Measurements from ENCODE around the gene RERE.

DNA sequence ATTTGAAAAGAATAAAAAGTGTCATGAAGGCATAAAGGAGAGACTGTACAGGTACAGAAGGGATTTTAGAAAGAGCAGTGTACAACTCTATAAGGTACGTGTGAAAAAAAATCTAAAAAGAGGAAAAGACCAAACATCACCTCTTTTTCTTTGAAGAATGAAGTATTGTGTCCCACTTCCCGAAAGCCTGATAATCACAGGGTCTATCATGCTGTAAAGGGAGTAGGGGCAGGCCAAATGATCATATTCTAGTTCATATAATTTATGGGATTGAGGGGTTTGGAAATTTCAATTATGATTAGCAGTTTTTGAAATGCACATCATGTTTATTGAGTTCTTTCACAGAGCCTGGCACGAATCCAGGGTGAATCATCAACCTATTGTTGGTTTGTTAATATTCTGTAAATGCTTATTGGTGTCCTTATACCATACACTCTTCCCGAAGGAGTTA lies 910 bp upstream of the RERE start:
- TF ChIP-seq POLR2AphosphoS5 (IDR thresholded peaks at IDR 0.05; ENCODE audit: low read depth, low read length) (no peak), ZFX (IDR thresholded peaks at IDR 0.05) (no peak), POLR2A (IDR thresholded peaks at IDR 0.05; ENCODE audit: borderline replicate concordance, extremely low read depth, insufficient read depth, insufficient read length) (no peak), EZH2 (IDR thresholded peaks at IDR 0.05) (no peak), EGR1 (IDR thresholded peaks at IDR 0.05; ENCODE audit: low read depth) (no peak), SRF (IDR thresholded peaks at IDR 0.05; ENCODE audit: low read depth) (0 out of 2 replicates have a peak, but pooled peaks have one; percentile 36), SIN3A (IDR thresholded peaks at IDR 0.05; ENCODE audit: low read depth) (no peak), YY1 (IDR thresholded peaks at IDR 0.05; ENCODE audit: extremely low read depth, insufficient replicate concordance, low read depth, low read length) (no peak)
- TF ChIP-seq, protein P1, sequence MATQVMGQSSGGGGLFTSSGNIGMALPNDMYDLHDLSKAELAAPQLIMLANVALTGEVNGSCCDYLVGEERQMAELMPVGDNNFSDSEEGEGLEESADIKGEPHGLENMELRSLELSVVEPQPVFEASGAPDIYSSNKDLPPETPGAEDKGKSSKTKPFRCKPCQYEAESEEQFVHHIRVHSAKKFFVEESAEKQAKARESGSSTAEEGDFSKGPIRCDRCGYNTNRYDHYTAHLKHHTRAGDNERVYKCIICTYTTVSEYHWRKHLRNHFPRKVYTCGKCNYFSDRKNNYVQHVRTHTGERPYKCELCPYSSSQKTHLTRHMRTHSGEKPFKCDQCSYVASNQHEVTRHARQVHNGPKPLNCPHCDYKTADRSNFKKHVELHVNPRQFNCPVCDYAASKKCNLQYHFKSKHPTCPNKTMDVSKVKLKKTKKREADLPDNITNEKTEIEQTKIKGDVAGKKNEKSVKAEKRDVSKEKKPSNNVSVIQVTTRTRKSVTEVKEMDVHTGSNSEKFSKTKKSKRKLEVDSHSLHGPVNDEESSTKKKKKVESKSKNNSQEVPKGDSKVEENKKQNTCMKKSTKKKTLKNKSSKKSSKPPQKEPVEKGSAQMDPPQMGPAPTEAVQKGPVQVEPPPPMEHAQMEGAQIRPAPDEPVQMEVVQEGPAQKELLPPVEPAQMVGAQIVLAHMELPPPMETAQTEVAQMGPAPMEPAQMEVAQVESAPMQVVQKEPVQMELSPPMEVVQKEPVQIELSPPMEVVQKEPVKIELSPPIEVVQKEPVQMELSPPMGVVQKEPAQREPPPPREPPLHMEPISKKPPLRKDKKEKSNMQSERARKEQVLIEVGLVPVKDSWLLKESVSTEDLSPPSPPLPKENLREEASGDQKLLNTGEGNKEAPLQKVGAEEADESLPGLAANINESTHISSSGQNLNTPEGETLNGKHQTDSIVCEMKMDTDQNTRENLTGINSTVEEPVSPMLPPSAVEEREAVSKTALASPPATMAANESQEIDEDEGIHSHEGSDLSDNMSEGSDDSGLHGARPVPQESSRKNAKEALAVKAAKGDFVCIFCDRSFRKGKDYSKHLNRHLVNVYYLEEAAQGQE (IDR thresholded peaks at IDR 0.05; ENCODE audit: low read depth): no peak
- TF ChIP-seq, protein P2, sequence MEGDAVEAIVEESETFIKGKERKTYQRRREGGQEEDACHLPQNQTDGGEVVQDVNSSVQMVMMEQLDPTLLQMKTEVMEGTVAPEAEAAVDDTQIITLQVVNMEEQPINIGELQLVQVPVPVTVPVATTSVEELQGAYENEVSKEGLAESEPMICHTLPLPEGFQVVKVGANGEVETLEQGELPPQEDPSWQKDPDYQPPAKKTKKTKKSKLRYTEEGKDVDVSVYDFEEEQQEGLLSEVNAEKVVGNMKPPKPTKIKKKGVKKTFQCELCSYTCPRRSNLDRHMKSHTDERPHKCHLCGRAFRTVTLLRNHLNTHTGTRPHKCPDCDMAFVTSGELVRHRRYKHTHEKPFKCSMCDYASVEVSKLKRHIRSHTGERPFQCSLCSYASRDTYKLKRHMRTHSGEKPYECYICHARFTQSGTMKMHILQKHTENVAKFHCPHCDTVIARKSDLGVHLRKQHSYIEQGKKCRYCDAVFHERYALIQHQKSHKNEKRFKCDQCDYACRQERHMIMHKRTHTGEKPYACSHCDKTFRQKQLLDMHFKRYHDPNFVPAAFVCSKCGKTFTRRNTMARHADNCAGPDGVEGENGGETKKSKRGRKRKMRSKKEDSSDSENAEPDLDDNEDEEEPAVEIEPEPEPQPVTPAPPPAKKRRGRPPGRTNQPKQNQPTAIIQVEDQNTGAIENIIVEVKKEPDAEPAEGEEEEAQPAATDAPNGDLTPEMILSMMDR (IDR thresholded peaks at IDR 0.05 in 2 of 3, conservative IDR thresholded peaks at IDR 0.05 in 1 of 3; ENCODE audit: borderline replicate concordance in 1 of 3, insufficient read depth in 1 of 3, low read depth in 2 of 3, low read length in 2 of 3): no peak
